NCI-H748 (cell line): ENCODE results near the gene HOTAIR.

Source experiments
- DNase-seq: peaks from one replicate; lab custom pipeline; 2025; ENCODE audit not compliant: unreplicated experiment; lab: John Stamatoyannopoulos, UW

The HOTAIR gene

DNA sequence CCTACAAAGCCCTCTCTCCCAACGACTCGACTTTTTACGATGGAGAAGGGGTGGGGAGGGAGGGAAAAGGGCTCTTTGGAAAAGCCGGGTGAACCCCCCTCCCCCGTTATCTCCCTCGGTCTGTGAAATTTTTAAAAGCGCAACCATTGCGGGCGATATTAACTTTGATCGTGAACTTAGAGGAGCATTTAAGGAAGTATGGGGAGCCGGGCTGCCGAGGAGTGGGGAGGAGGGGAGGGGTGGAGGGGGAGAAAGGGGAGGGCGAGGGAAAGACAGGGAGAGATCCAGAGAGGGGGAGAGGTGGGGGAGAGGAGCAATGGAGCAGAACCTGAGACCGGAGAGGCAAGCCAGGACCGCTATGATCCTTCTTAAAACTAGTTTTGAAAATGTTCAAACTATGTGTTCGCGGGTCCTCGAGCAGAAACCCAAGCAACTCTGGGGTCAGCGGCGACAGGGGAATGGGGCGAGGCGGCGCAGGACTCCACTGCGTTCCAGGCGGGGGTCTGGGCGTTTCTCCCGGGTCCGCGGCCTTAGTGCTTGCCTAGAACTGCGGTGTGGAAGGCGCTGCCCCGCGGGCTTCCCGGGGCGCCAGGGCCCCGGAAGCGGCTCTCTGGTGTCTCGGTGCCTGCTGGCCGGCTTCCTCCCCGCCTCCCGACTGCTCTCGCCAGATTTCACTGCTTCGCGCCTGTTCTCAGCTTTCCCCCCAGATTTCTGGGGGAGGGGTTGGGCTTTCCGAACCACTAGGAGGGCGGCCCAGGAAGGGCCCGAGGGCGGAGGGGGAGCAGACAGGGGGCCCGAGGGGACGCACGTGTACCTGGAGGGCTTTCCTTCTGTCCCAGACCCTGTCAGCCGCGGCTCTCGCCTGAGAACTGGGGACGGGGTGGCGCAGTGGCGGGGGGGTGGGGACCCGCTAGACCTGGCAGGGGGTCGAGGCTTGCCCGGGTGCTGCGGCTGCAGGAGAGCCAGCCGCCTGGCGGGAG, at the start of gene HOTAIR:
TSS of gene HOTAIR (minus strand) at position 871 of the 980 bp plus-strand sequence.
- peak; percentile 54 for DNase-seq

GRCh38 chr12:54024127-54024526, 49.4 kb upstream of the HOTAIR start:
- no peak for DNase-seq

DNA sequence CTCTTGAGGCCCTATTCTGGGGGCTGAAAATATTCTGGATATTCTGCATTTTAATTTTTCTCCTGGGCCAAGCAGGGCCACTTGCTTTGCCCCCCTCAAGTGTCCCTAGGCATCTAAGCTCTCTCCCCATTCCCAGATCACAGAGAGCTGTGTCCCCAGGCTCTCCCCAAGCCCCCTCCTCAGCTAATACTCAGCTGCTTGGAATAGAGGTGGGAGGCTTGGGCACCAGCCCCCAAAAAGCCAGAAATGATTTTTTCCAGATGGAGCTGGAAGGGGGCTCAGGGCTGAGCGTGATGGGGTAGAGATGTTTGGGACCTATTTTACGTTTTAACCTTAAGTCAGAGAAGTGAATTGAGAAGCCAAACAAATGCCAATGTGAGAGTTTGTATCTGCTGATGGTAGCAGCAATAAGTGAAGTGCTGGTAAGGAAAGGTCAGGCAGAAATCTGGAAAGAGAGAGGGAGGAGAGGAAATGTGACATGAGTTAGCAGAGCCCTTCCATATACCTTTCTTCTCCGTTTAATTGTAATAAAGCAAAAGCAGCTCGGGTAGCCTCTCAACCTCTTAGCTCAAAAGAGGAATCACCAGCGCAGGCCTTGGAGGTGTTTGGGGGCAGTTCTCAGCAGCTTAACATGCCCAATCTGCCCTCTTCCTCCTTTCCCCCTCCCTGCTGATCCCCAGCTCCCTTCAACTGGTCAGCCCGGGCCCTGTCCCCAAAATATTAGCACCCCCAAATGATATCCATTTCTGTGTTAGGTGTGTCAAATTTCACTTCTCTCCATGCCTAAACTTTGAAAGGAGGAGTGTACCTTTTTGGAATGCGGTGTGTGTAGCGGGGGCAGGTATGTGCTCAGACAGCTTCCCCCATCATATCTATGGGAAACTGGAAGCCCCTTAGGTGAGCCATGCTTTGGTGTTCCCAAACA, 48.5 kb upstream of the HOTAIR start:
- DNase-seq = no peak

- no peak for DNase-seq
Measured at GRCh38 chr12:54021432-54022013, 46.8 kb upstream of the HOTAIR start.

DNA sequence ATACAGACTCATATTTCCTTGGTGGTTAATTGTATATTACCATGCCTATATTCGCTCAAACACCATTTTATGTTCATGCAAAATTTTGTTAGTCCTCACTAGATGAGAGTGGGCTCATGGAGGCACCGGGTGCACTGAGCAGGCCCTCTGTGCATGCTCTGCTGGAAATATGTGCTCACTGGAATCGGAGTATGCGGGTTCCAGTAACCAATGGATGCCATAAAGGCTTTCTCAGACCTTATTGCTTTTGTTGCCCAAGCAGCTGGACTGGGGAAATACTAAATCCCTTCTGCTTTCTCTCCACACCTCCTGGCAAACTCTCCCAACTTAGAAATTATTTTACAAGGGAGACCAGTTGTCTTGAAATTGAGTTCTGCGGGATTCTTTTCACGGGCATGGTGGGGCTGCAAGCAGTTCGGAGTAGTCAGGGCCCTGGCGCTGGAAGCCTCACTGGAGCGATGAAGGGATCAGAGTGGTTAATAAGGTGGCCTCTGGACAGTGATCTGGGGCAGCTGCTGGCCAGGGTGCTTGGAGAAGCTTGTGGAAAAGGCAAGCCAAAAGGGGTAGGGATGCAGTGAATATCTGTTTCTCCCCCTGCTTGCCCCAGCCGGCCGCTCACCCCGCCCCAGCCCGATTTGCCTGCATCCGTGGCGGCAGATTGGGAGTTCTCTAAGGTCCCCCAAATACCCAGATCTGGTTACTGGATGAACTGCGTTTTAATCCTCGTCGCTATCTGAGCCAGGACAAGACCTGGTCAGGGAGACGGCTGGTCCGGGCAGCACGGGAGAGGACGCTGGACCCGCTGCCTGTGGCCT, 46.0 kb upstream of the HOTAIR start:
- no peak for DNase-seq

GRCh38 chr12:54019924-54020590, 45.3 kb upstream of the HOTAIR start:
- DNase-seq = no peak

DNA sequence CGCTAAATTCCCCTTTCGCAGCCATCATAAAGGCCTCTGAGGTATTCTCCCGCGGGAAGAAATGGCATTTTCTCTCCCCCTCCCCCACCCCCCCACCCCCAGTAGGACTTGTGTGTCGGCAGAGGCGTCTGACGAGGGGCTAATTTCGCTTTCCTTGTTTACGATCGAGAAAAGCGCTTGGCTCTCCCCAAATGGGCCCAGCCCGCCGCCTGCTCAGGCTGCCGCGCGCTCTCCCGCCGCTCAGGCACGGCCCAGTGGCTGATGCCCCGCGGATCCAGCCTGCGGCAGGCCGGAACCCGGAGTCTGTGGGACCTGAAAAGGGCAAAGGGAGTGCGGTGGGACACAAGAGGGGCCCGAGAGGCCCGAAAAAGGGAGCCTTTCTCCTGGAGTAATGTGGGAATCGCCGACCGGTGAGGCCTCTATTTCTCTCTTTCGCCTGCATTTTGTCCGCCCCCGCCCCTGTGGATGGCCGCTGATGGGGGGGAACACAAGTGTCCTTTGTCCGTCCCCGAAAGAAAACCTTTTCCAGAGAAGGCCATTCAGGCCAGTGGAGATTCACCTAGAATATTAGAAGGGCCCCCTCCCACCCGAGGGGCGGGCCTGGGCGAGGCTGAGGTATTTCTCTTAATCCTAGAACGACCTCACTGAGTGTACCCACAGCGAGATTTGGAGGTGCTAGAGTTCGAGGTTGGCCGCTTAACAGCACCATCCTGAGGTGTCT, 44.5 kb upstream of the HOTAIR start:
- no peak for DNase-seq

- peak; percentile 46 for DNase-seq
Measured at GRCh38 chr12:54018468-54018984, 43.8 kb upstream of the HOTAIR start.

- peak; percentile 98 for DNase-seq
Measured at GRCh38 chr12:54017878-54018467, 43.2 kb upstream of the HOTAIR start.

- peak; percentile 93 for DNase-seq
Measured at GRCh38 chr12:54017027-54017788, 42.5 kb upstream of the HOTAIR start.

DNA sequence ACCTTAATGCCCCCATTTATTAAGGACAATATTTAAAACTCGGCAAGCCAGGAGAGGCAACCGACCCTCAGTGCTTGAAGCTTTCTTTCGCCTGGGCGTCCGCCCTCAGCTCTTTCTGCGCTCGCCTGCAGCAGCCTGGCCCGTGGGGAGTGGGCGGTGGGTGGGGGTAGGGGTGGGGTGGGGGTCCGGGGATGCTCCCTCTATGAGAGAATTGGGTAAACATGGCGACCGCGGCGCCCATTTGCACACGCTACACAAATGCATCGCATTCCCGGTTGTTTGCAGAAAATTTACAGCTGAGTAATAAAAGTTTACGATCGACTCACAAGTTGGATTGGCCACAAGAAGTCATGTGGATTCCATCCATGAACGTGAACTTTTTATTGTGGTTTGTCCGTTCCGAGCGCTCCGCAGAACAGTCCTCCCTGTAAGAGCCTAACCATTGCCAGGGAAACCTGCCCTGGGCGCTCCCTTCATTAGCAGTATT, 41.8 kb upstream of the HOTAIR start:
- peak; percentile 88 for DNase-seq

DNA sequence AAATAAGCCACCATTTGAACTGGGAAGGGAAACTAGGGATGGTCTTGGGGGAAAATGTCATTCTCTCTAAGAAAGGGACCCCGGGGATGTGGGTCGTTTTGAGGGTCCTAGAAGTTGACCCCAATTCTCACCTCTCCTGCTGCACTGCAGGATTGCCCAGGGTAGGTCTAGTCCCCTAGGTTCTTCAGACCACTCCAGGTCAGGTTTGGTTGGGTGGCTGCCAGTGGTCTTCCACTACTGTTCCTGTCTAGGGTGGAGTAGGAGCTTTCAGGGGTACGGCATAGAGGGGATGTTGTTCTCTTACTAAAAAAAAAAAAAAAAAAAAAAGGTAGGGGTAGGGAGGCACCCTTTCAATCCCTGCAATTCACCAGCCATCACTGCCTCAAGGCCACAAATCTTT, 41.3 kb upstream of the HOTAIR start:
- DNase-seq = no peak

DNA sequence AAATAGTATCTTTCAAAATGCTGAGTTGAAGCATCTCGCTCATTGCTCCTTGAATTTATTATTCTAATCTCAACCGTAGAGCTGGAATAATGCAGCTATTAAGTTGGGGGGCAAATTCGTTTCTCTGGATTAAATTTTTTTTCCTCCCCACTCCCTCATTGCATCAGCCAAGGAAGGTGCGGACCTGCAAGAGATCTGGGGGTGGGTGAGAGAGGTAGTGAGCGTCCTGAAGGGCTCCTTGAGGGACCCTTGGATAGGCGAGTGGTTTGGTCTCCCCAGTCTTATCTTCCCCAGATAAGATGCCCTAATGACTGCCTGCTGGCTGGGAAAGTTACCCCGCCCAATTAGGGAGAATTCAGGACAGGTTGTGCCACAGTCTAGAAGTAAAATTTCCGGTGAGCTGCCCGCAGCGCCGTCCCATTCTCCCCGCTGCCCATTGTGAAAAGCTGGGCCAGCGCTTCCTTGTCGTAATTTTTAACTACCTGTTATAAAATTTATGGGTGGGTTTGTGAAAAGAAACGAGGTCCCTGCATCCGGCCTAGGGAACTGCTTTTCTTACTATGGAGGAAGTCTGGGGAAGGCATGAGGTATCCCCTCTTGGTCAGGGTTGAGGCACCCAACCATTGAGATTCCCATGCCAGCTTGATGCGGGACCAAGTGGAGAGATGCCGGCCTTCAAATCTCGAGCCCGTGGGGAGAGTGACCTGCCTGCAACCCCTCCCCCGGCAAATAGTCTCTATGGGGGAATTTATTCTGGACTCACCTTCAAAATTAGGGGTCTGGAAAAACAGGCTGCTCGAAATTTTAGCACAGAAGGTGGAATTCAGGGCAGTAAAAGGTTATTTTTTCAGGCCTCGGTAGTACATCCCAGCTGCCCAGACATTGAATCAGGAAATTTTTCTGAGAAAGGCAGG, 40.5 kb upstream of the HOTAIR start:
- no peak for DNase-seq

- DNase-seq = no peak
Measured at GRCh38 chr12:54014377-54015017, 39.7 kb upstream of the HOTAIR start.

- no peak for DNase-seq
Measured at GRCh38 chr12:54012631-54013409, 38.1 kb upstream of the HOTAIR start.
